ENCODE results near the gene GDF2.

GDF2 gene

GRCh38 chr10:47322300-47323061, at the start of gene GDF2:
GDF2 (plus strand) TSS chr10:47322454; CDS start chr10:47322669, 215 bp downstream.
- DNase-seq (ENCODE audit: low spot score), result no peak

- DNase-seq (ENCODE audit: low spot score), result no peak
Measured at GRCh38 chr10:47276071-47276470, 46.2 kb upstream of the GDF2 start.

- no peak for DNase-seq (ENCODE audit: low spot score)
Measured at GRCh38 chr10:47276576-47277351, 45.5 kb upstream of the GDF2 start.

GRCh38 chr10:47277352-47278151, 44.7 kb upstream of the GDF2 start:
- no peak for DNase-seq (ENCODE audit: low spot score)

GRCh38 chr10:47278152-47278473, 44.1 kb upstream of the GDF2 start:
- DNase-seq (ENCODE audit: low spot score), result no peak

GRCh38 chr10:47278720-47279119, 43.5 kb upstream of the GDF2 start:
- no peak for DNase-seq (ENCODE audit: low spot score)

GRCh38 chr10:47279276-47279675, 43.0 kb upstream of the GDF2 start:
- no peak for DNase-seq (ENCODE audit: low spot score)

GRCh38 chr10:47282005-47282656, 40.1 kb upstream of the GDF2 start:
- no peak for DNase-seq (ENCODE audit: low spot score)

- DNase-seq (ENCODE audit: low spot score), result no peak
Measured at GRCh38 chr10:47282657-47283018, 39.6 kb upstream of the GDF2 start.

GRCh38 chr10:47283101-47283630, 39.1 kb upstream of the GDF2 start:
- DNase-seq (ENCODE audit: low spot score), result no peak

- no peak for DNase-seq (ENCODE audit: low spot score)
Measured at GRCh38 chr10:47283848-47284247, 38.4 kb upstream of the GDF2 start.

GRCh38 chr10:47285381-47286115, 36.7 kb upstream of the GDF2 start:
- no peak for DNase-seq (ENCODE audit: low spot score)

- DNase-seq (ENCODE audit: low spot score), result no peak
Measured at GRCh38 chr10:47286116-47286505, 36.1 kb upstream of the GDF2 start.

- no peak for DNase-seq (ENCODE audit: low spot score)
Measured at GRCh38 chr10:47286591-47287315, 35.5 kb upstream of the GDF2 start.

- DNase-seq (ENCODE audit: low spot score), result no peak
Measured at GRCh38 chr10:47287365-47287802, 34.9 kb upstream of the GDF2 start.

GRCh38 chr10:47287805-47288204, 34.4 kb upstream of the GDF2 start:
- DNase-seq (ENCODE audit: low spot score), result no peak

- DNase-seq (ENCODE audit: low spot score), result no peak
Measured at GRCh38 chr10:47288236-47288635, 34.0 kb upstream of the GDF2 start.

- DNase-seq (ENCODE audit: low spot score), result no peak
Measured at GRCh38 chr10:47288916-47289495, 33.2 kb upstream of the GDF2 start.

- DNase-seq (ENCODE audit: low spot score), result no peak
Measured at GRCh38 chr10:47289921-47290320, 32.3 kb upstream of the GDF2 start.

GRCh38 chr10:47290338-47290737, 31.9 kb upstream of the GDF2 start:
- DNase-seq (ENCODE audit: low spot score), result no peak

All from RKO (cell line).